ENCODE data around the gene ZNF414.

ZNF414 gene

GRCh38 chr19:8461891-8462290 is 52.1 kb downstream of the ZNF414 start:
- DNase-seq, result no peak

GRCh38 chr19:8461376-8461775 is 52.6 kb downstream of the ZNF414 start:
- no peak for DNase-seq

GRCh38 chr19:8460516-8461298 is 53.3 kb downstream of the ZNF414 start:
- no peak for DNase-seq
